Motor neuron (in vitro differentiated cells): ENCODE results near the gene TNS4. TPM values are rescaled to one million over a fixed set of nuclear protein-coding genes. Genes with fewer than 3 reads are reported as not detected.

Experiments used
- ATAC-seq, 8 experiments: fragments of 200-7000 bp; cut with Tn5 transposase; replicated peaks in 6 of 8; 2 replicates each; pipeline ENCODE4 v1.8.0; 2021; ENCODE audit warnings: mild to moderate bottlenecking in 8 of 8, moderate library complexity in 8 of 8
- H3K27ac ChIP-seq, 2 donors: fragments of 250-450 bp; sonication (Bioruptor Pico); 2 replicates each; pipeline ENCODE4 v1.9.0; 2021; ENCODE audit warnings: antibody characterized with exemption in 2 of 2, mild to moderate bottlenecking in 2 of 2, moderate library complexity in 1 of 2
- H3K4me1 ChIP-seq, 2 donors: fragments of 250-450 bp; sonication (Bioruptor Pico); replicated peaks in 1 of 2; 2 replicates each; pipeline ENCODE4 v1.6.1; 2021; ENCODE audit warnings: antibody characterized with exemption in 2 of 2, mild to moderate bottlenecking in 2 of 2, moderate library complexity in 1 of 2
- H3K4me3 ChIP-seq, 5 donors: fragments of 250-450 bp; sonication (Bioruptor Pico); 2 replicates each; pipeline ENCODE4 v1.9.0; 2021; ENCODE audit warnings: antibody characterized with exemption in 5 of 5, mild to moderate bottlenecking in 5 of 5, moderate library complexity in 4 of 5
- WGBS, 10 experiments: fragments of 450-650 bp; shearing (Covaris generic); methylation state at CpG; one replicate each; pipeline ENCODE4 v1.0.0; 2022; 5-methylcytosine and 5-hydroxymethylcytosine counted together
- in situ Hi-C, 9 experiments: fragments of 400-800 bp; cut with MboI; loops; one replicate each; pipeline ENCODE4 v1.15.0; 2021; ENCODE audit warnings: low sequenced_read_pairs in 9 of 9, low pct_unique_long_range_greater_than_20kb in 2 of 9; ENCODE audit not compliant: unreplicated experiment in 9 of 9
- total RNA-seq, 8 experiments: library from RNA; unstranded; fragments of 300-600 nt; gene quantifications; 2 replicates each; pipeline versions ENCODE4 v1.2.3 to v1.2.4, GENCODE V29; 2022

Gene TNS4
- total RNA-seq, 8 experiments from 2014 or later = 0.08 to 1.0 (median 0.15) TPM; not detected in 1

DNA sequence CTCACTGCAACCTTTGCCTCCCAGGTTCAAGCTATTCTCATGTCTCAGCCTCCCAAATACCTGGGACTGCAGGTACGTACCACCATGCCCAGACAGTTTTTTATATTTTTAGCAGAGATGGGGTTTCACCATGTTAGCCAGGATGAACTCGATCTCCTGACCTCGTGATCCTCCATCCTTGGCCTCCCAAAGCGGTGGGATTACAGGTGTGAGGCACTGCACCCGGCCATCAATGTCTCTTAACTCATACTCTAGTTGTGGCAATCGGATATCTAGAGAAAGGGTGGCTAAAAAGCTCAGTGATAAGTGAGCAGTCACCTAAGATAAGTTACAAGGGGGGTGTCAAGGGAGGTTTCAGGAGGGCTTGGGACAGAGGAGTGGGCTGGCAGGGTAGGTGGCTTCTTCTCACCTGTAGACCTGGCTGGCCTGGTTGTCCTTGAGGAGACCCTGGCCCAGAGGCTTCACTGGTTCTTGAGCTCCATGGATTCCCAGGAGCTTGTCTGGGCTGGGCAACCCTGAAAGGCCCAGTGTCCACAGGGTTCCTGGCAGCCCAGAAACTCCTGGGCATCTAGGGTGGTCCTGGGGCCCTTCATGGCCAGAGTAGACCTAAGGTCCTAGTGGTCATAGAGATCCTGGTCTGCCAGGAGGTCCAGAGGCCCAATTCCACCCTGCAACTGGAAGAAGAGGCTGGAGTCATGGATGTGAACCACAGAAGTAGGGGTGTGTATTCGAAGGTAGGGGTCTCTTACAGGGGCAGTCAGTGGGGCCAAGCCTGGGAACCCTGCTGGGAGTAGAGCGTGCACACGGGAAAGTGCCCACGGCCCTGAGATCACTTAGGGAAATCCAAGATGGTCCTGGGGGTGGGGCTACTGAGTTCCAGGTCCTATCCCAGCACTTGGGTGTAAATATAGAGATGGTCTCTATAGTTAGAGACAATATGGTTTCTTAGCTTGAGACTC is 70.9 kb downstream of the TNS4 start:
- Histone ChIP-seq H3K4me1 (no peaks in the 10 kb centered on the region), H3K27ac (no peak overlapping the region), H3K4me3 (no peak overlapping the region)
- in situ Hi-C loops = loop anchor here in 1 of 9 experiments (25.0 kb wide), 1 partner anchor 107 kb away; no protein-coding TSS in a partner anchor
- ATAC-seq = no peak
- WGBS, 10 experiments = 20 to 83% (median 74%) methylated on average over 1 to 5 of the region's 10 CpGs; no CpG with 5 or more reads in 3 of the 10 experiments

- no peak for ATAC-seq
- Histone ChIP-seq H3K4me3 (no peak overlapping the region), H3K4me1 (no peaks in the 10 kb centered on the region), H3K27ac (no peak overlapping the region)
- in situ Hi-C loops = loop anchor here in 1 of 9 experiments (25.0 kb wide), 1 partner anchor 110 kb away; no protein-coding TSS in a partner anchor
Observed at GRCh38 chr17:40427002-40427491, 74.4 kb downstream of the TNS4 start.

Other genes starting within 250 kb of the TNS4 start
- 10 to 100 TPM in 3 of 8 experiments, 1 to 10 TPM in 5; 1.7 to 30.9 (median 3.6) TPM for gene CDC6, start 213.7 kb downstream of the TNS4 start, total RNA-seq
- 10 to 100 TPM; 28.0 to 45.8 (median 32.9) TPM for gene RARA, start 192.4 kb downstream of the TNS4 start, total RNA-seq
- gene GJD3, start 136.9 kb downstream of the TNS4 start, total RNA-seq = 1 to 10 TPM in 3 of 8 experiments, under 1 TPM in 4, not detected in 1; 0.36 to 2.8 (median 0.87) TPM
- 100 to 1,000 TPM in 1 of 8 experiments, 10 to 100 TPM in 3, 1 to 10 TPM in 3, under 1 TPM in 1; 0.36 to 222 (median 9.0) TPM for gene TOP2A, start 83.7 kb downstream of the TNS4 start, total RNA-seq
- gene IGFBP4, start 58.2 kb downstream of the TNS4 start, total RNA-seq = 10 to 100 TPM in 3 of 8 experiments, 1 to 10 TPM in 5; 2.8 to 52.0 (median 7.9) TPM
- 1 to 10 TPM in 1 of 8 experiments, under 1 TPM in 6, not detected in 1; 0.32 to 1.6 (median 0.50) TPM for gene CCR7, start 63.8 kb upstream of the TNS4 start, total RNA-seq
- gene SMARCE1, start 146.2 kb upstream of the TNS4 start, total RNA-seq = 100 to 1,000 TPM in 7 of 8 experiments, 10 to 100 TPM in 1; 81.3 to 216 (median 133) TPM
- gene KRT222, start 163.6 kb upstream of the TNS4 start, total RNA-seq = 1 to 10 TPM in 5 of 8 experiments, under 1 TPM in 2, not detected in 1; 0.67 to 1.7 (median 1.3) TPM
- under 1 TPM in 3 of 8 experiments, not detected in 5; 0.14 to 0.56 (median 0.17) TPM for gene KRT24, start 202.1 kb upstream of the TNS4 start, total RNA-seq